ENCODE measurements around the gene MARCHF6. TPM values are rescaled to one million over a fixed set of nuclear protein-coding genes. Genes with fewer than 3 reads are reported as not detected.

MARCHF6 gene
- total and polyA plus RNA-seq, 9 of the 15 experiments (the other 6 are each of a cell fraction or from before 2014, with no cell fraction given), result 74.1 to 456 (median 116) TPM

DNA sequence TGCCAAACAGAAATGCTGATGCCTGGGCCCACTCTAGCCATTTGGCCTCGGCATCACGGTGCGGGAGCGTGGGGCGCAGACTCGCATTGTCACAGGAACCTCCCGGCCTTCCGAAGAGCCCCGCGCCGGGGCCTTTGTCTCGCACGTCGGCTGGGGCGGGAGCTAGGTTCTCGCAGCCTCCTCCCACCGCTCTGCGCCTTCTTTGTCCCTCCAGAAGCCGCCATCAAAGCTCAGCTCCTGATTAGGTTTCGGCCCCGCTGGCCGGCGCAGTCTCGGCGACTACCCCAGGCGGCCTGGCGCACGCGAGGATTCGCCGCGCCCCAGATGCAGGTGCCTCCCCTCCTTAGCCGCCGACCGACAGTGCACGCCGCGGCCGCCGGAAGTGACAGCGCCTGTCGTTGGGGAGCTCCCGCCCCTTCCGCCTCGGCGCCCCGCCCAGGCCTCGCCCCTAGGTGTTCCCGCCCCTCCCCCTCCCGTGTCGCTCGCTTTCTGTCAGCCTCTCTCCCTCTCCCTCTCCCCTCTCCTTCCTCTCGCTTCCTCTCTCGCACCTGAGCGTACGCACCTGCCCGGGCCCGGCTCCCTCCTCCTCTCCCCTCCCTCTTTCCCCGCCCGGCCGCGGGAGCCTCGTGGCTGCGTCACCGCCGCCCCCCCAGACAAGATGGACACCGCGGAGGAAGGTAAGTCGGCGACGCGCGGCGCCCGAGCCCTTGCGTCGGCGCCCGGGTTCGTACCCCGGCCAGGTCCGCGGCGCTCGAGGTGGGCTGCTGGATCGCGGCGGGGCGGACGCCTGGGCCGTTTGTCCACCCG lies at the start of gene MARCHF6 (continued):
- peak; percentile 94 for TF ChIP-seq POLR2AphosphoS5 (IDR thresholded peaks at IDR 0.05; ENCODE audit: control insufficient read depth, insufficient read depth, low read depth, low read length)
- TF ChIP-seq MYNN (IDR thresholded peaks at IDR 0.05), result no peak
- no peak for TF ChIP-seq MYNN (CRISPR knock-in tag; IDR thresholded peaks at IDR 0.05)
- TF ChIP-seq PTTG1 (tag; IDR thresholded peaks at IDR 0.05; ENCODE audit: low read depth), result no peak
- TF ChIP-seq NCOA2 (IDR thresholded peaks at IDR 0.05; ENCODE audit: partially characterized antibody in 2 of 2), result no peak
- TF ChIP-seq, protein P1, sequence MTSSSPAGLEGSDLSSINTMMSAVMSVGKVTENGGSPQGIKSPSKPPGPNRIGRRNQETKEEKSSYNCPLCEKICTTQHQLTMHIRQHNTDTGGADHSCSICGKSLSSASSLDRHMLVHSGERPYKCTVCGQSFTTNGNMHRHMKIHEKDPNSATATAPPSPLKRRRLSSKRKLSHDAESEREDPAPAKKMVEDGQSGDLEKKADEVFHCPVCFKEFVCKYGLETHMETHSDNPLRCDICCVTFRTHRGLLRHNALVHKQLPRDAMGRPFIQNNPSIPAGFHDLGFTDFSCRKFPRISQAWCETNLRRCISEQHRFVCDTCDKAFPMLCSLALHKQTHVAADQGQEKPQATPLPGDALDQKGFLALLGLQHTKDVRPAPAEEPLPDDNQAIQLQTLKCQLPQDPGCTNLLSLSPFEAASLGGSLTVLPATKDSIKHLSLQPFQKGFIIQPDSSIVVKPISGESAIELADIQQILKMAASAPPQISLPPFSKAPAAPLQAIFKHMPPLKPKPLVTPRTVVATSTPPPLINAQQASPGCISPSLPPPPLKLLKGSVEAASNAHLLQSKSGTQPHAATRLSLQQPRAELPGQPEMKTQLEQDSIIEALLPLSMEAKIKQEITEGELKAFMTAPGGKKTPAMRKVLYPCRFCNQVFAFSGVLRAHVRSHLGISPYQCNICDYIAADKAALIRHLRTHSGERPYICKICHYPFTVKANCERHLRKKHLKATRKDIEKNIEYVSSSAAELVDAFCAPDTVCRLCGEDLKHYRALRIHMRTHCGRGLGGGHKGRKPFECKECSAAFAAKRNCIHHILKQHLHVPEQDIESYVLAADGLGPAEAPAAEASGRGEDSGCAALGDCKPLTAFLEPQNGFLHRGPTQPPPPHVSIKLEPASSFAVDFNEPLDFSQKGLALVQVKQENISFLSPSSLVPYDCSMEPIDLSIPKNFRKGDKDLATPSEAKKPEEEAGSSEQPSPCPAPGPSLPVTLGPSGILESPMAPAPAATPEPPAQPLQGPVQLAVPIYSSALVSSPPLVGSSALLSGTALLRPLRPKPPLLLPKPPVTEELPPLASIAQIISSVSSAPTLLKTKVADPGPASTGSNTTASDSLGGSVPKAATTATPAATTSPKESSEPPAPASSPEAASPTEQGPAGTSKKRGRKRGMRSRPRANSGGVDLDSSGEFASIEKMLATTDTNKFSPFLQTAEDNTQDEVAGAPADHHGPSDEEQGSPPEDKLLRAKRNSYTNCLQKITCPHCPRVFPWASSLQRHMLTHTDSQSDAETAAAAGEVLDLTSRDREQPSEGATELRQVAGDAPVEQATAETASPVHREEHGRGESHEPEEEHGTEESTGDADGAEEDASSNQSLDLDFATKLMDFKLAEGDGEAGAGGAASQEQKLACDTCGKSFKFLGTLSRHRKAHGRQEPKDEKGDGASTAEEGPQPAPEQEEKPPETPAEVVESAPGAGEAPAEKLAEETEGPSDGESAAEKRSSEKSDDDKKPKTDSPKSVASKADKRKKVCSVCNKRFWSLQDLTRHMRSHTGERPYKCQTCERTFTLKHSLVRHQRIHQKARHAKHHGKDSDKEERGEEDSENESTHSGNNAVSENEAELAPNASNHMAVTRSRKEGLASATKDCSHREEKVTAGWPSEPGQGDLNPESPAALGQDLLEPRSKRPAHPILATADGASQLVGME (CRISPR knock-in tag; IDR thresholded peaks at IDR 0.05), result no peak
- 0 out of 2 replicates have a peak, but pooled peaks have one; percentile 64 for TF ChIP-seq STAT6 (CRISPR knock-in tag; IDR thresholded peaks at IDR 0.05)
- TF ChIP-seq NCOA6 (IDR thresholded peaks at IDR 0.05), result 0 out of 2 replicates have a peak, but pooled peaks have one; percentile 20
- peak; percentile 88; the same call in 1 of the 2 replicates for TF ChIP-seq XRCC5 (IDR thresholded peaks at IDR 0.05; ENCODE audit: low read depth, low read length)
- TF ChIP-seq CBX5 (IDR thresholded peaks at IDR 0.05; ENCODE audit: borderline replicate concordance, low read depth), result 0 out of 2 replicates have a peak, but pooled peaks have one; percentile 23
- TF ChIP-seq PYGO2 (tag; IDR thresholded peaks at IDR 0.05), result no peak
- TF ChIP-seq PML (IDR thresholded peaks at IDR 0.05; ENCODE audit: low read length), result peak; percentile 92
- peak; percentile 67; the same call in 1 of the 2 replicates for TF ChIP-seq HDAC2 (IDR thresholded peaks at IDR 0.05)
- no peak for TF ChIP-seq SRSF7 (optimal IDR thresholded peaks at IDR 0.05; ENCODE audit: low read depth, low read length)
- no peak for TF ChIP-seq MAFF (IDR thresholded peaks at IDR 0.05; ENCODE audit: low read length)
- TF ChIP-seq, protein P2, sequence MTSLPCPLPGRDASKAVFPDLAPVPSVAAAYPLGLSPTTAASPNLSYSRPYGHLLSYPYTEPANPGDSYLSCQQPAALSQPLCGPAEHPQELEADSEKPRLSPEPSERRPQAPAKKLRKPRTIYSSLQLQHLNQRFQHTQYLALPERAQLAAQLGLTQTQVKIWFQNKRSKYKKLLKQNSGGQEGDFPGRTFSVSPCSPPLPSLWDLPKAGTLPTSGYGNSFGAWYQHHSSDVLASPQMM (CRISPR knock-in tag; IDR thresholded peaks at IDR 0.05), result no peak
- no peak for TF ChIP-seq PHTF2 (CRISPR knock-in tag; IDR thresholded peaks at IDR 0.05)
- peak; percentile 65 for TF ChIP-seq NR3C1 (CRISPR knock-in tag; IDR thresholded peaks at IDR 0.05)
- no peak for TF ChIP-seq RBM34 (IDR thresholded peaks at IDR 0.05; ENCODE audit: borderline replicate concordance, insufficient read depth, low read length)
